Muscle of back (tissue), 11 donors: ENCODE measurements around the gene IFNG. TPM values are rescaled to one million over a fixed set of nuclear protein-coding genes. Genes with fewer than 3 reads are reported as not detected.

Experiments used
- DNase-seq, 3 donors: peaks; one replicate each; pipeline versions ENCODE4 v3.0.0 to v3.0.0-alpha.2; 2013
- polyA plus RNA-seq, 10 donors: library from polyadenylated mRNA; unstranded; fragments of 120-200 nt; gene quantifications; one replicate each; pipeline ENCODE4 v1.2.1, GENCODE V29; 2013; ENCODE audit not compliant: insufficient read length in 10 of 10

Gene IFNG
- polyA plus RNA-seq, 10 donors: 0.20 to 0.94 TPM; not detected in 8

DNA sequence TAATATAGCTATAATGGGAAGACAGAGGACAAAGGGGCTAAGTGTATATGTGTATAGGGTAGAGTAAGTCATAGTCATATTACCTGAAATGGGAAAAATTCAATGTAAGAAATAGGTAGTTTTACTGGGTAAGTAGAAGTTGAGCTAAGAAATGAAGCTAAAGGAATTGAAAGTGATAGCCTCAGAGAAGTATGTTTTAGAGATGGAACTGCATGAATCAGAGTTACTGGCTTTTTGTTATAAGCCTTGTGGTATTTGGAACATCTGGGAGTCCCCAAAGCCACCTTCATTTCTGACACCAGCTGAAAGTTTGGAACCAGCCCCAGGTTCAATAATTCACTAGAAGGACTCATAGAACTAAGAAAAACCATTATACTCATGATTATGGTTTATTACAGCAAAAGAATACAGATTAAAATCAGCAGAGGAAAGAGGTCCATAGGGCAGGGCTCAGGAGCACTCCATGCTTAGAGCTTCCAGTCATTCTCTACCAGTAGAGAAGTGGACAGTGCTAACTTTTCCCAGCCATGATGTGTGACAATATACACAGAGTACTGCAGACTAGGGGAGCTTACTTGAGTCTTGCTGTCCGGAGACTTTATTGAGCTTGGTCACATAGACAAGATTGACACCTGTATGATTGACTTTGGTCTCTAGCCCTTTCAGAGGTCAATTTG lies 9.8 kb upstream of the IFNG start:
- DNase-seq: no peak

DNA sequence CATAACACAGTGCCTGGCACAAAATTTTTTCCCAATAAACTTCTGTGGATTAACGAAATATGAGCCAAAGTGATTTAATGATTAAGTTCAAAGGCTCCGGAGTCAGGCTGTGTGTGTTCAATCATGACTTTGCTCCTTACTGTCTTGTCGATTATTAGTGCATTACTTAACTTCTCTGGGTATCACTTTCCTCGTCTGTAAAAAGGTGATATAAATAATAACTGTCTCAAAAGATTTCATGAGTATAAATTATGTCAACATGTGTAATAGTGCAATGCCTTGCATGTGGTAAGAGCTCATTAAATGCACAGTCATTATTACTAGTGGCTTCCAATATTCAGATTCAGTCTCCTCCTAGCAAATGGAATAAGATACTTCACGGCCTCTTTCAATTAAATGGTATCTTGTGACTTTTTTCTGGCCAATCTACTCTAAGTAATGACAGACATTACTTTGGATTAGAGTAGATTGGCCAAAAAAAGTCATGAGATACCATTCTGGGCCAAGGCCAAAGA lies 6.8 kb upstream of the IFNG start:
- no peak for DNase-seq

DNA sequence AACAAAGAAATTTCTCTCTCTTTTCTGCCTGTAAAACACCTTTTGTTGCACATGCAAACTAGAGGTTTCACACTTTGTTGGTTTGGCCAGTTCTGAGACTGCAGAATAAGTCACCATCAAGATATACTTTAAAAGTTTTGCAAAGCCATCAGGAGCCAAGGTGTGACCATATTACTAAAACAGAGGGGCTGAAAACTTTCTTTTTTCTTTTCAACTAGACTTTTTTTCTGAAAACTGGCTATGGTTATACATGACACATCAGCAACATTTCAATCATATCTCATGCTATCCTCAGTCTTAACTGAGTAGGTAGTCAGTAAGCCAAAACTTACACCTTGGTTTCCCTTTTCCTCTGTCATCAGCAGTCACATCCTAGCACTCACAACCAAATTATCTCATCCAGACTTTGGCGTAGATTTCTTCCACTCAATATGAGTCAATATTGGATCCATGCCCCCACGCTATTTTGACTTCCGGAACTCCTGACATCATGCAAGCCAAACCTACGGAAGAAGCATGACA lies 4.1 kb upstream of the IFNG start:
- no peak for DNase-seq

DNA sequence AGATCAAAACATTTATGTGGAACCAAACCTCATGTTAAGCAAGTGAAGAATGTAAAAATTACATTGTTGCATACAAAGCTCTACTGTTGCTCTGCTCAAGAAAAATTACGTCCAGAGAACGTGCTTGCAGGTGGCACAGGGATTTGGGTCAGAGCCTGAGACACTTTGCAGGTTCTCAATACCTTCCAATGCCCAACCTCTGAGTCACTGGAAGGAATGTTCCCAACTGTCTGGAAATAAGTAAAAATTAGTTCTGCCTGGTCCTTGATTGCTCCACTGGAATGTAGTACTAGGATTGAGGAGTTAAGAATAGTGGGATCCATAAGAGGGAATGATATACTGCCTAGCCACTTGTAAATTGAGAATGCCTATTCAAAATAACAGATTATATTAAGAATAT lies 2.8 kb upstream of the IFNG start:
- no peak for DNase-seq

DNA sequence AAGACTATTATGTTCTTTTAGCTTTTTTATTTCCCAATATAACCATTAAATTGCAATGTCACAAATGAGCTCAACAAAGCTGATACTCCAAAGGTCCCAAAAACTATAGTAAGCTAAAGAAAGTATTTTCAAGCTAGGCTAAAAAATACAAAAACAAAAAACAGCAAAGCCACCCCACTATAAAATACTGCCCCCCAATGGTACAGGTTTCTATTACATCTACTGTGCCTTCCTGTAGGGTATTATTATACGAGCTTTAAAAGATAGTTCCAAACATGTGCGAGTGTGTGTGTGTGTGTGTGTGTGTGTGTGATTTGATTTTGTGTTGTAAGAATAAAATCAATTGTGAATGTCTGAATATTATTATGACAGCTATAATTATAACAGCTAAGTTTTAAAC lies 1.1 kb downstream of the IFNG start:
- no peak for DNase-seq

DNA sequence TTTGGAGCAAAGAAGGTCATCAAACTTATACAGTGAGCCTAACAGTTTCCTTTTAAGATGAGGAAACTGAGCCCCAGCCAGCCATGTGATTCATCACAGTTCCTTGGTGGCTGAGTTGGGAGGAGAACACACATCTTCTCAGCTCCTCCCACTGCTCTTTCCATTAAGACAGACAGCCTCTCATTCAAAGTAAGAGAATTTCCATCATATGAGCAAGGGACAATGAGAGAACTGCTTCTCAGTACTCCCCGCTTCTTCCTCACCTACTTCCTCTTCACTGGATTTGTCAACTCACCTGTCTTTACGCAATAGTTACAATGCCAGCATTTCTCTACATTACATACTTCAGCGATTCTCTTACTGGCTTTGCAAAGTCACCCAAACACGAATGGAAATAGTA lies 2.2 kb downstream of the IFNG start:
- DNase-seq: no peak

DNA sequence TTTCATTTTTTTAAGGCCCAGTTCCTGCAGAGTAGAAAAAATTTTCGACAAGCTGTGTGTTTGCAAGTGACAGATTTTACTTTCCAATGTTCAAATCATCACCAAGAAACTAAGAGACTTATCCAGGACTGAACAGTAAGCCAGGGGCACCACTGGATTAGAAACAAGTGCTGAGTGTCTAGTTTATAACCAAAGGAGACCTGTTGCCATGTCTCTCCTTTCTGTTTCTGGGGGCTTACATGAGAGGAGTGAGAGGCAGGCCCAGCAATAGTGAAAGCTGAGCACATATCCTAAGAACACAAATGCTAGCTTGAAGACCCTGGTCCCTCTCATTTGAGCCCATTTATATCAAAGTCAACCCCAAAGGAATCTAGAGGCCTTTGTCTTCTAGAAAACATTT lies 2.9 kb downstream of the IFNG start:
- no peak for DNase-seq

DNA sequence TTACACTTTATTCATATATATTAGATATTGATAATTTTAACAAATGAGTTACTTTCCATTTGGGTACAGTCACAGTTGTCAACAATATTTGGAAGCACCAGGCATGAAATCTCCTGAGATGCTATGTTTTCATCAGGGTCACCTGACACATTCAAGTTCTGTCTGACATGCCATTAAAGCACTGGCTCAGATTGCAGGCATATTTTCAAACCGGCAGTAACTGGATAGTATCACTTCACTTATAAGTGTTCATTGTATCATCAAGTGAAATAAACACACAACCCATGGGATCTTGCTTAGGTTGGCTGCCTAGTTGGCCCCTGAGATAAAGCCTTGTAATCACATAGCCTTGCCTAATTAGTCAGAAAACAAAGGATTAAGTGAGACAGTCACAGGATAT lies 4.8 kb downstream of the IFNG start:
- no peak for DNase-seq

DNA sequence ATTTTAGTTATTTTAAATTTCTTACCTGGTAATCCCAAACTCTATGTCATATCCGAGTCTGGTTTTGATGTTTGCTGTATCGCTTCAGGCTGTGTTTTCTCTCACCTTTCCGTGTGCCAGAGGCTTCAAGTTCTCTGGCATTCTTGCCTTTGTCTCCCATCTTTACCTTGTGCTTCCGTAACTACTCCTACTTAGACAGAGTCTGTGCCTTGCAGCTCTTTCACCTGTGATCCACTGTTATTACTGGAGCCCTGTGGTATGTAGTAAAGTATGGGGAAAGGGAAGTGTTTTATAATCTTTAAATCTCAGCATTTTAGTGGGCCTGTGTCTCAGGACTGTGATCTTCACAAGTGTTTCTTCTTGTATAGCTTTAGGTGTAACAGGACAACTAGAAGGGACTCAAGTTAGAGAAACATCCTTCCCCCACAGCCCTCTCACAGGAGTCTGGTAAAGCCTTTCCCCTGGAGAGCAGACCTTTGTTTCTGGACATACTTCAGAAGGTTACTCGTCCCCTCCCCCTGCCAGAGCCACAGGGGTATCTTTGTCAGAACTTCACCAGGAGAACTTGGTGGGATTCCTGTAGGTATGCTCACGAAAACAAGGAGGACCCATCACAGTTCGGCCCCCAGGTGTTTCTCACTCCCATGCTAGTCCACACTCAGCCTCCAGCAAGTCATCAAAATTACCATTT lies 11.1 kb downstream of the IFNG start:
- no peak for DNase-seq

DNA sequence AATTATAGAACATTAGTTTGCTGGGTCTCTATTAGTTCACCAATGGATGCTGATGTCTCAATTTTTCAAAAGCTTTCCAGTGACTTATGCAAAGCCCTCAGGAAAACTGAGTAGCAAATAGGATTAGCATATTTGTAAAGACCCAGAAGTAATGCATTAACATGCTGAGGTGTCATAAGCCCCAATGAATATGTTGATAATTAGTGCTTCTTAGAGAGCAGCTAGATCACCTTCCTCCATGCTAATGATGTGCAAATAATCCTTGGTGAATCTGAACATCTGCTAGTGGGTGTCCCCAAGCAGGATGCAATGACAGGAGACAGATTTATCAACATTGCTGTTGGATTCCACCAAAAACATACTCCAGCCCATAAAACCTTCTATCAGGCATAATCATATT lies 19.0 kb downstream of the IFNG start:
- no peak for DNase-seq

DNA sequence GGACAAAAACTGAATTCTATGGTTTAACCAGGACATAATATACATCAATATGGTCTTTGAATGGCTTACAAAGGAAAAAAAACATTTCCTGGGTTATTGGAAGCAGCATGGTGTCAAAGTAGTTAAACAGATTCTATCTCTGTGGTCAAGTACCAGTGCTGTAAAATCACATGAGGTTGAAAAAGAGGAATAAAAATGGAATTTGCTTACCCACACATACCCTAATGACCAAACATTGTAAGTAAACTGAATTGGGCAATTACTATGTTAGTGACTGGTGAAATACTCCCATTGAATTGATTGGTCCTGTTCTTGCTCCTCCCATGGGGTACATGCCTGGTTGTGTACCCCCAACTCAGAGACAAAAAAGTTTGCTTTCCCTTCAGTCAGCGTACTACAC lies 19.6 kb downstream of the IFNG start:
- DNase-seq: no peak

DNA sequence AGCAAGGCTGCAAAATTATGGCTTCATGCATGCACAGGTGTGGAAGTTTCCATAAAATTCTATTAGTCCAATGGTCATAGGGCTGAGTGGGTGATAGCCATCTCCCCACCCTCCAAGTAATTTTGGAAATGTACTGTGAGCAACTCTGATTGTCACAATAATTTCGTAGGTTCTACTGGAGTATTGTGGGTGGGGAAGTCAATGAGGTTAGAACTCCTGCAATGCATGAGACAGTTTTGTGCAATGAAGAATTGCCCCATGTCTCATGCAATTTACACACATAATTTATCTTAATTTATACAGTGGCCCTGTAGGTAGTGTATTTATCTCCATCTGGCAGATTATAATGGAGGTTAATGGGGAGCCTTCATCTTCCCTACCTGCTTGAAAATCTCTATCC lies 20.5 kb downstream of the IFNG start:
- DNase-seq: no peak

DNA sequence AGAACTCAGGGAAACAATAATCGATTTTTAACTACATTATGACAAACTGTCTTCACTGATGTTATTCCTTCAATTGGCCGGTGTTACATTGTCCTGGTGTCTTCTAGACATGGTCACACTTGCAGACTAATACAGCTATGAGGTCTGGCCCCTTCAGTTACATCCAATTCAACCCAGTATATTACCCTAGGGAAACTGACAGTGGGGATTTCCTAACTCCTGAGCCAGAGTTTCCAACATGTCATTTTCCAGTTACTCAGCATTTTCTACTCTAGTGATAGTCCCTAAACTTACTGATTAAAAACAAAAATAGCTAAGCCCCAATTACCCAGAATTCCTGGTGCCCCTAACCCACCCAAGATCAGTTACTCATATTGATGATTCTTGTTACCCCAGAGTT lies 21.1 kb downstream of the IFNG start:
- DNase-seq: no peak

DNA sequence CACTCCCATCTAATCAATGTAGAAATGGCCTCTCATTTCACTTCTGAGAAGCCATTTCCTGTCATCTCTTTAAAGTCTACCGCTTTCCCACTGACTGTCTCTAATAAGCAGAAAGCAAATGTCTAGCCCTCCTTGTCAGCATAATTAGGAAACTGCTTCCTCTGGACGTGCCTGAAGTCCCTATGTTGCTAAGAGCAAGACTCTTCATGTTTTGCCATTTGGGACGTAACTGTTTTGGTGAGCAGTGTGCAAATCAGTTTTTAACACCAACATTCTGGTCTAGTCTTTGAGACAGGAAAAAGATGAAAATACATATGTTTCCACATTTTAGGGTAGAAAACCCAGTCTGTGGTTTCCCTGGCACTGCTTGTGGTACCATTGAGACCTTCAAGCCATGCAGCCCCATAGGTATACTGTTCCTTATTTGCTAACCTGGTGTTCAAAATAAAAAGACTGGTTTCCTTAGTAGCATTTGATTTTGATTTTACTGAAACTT lies 22.2 kb downstream of the IFNG start:
- DNase-seq: no peak

DNA sequence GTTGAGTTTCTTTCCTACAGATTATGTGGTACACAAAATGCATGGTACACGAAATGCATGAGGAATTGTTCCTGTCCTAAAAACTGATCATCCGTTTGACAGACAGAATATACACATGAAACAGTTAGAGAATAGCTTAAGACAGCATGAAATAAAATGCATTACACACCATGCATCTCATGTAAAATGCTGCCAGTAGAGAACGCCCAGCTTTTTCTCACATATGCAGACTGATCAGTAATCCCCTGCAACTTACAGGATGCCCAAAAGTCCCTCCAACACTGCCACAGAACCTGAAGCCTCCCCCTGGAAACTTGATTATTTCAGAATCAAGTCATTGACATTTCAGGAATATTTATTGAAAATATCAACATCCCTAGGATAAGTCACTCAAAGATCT lies 24.0 kb downstream of the IFNG start:
- no peak for DNase-seq

DNA sequence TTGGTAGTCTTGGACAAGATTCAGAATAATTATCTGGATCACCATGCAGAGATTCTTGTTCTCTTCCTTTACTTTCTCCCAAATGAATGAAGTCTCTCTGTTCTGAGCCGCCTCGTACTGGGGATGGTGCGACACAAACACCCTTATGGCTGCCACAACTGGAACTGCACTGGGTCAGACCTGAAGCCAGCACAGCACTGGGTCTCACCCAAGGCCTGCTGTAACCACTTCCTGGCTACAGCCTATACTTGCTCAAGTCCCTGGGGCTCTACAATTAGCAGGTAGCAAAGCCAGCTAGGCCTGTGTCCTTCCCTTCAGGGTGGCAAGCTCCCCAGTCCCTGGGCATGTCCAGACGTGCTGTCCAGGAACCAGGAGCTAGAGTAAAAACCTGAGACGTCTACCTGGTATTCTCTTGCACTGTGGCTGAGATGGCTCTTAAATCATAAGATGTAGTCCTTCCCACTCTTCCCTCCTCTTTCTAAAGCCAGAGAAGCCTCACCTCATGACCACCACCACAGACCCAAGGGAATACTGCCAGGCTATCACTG lies 27.6 kb downstream of the IFNG start:
- no peak for DNase-seq

DNA sequence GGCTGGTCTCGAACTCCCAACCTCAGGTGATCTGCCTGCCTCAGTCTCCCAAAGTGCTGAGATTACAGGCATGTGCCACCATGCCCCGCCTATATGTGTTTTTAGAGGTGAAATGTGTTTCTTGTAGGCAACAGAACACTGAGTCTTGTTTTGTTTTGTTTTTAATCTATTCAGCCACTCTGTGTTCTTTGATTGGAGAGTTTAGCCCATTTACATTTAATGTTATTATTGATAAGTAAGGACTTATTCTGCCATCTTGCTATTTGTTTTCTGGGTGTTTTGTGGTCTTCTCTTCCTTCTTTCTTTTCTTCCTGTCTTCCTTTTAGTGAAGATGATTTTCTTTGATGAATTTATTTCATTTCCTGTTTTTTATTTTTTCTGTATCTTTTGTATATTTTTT lies 29.6 kb downstream of the IFNG start:
- no peak for DNase-seq

DNA sequence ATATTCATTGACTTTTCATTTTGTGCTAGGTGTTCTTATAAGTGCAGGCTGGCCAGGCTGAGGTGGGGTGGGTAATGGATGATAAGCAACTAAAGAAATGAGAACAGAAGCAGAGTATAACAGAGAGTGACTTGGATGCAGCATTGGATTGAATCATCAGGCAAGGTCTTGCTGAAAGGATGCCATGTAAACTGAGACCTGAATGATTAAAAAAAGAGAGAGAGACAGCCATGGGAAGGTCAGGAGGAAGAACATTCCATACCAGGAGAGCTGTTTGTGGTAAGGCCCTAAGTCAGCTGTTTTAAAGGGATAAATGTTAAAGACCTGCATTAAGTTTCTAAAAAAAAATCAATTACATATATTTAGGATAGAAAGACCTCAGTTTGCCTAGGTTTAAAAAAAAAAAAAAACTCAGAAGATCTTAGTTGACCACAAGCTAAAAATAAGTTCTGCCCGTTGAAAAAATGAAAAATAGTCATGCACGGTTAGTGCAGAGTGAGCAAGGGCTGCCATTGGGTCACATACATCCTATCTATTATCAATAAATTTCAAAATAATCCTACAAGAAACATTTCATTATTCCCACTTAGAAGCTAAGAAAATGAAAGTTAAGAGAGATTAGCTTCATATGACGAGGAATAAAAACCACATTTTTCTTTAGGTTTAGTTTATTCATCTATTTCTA lies 37.2 kb downstream of the IFNG start:
- no peak for DNase-seq

DNA sequence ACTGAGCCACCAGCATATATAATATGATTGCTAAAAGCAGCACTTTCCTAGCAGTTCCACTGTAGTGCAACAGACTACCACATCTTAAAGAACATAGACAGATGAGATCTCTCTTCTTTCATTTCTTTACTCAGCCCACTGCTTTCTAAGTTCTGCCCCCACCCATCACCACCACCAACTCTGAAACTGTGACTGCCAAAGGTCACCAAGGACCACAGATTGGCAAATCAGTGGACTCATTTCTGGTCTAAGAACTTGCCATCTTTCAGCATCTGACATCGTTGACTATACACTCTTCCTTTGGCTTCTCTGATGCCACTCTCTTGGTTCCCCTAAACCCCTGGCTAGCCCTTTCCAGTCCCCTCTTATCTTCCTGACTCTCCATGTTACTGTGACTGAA lies 38.4 kb downstream of the IFNG start:
- no peak for DNase-seq

DNA sequence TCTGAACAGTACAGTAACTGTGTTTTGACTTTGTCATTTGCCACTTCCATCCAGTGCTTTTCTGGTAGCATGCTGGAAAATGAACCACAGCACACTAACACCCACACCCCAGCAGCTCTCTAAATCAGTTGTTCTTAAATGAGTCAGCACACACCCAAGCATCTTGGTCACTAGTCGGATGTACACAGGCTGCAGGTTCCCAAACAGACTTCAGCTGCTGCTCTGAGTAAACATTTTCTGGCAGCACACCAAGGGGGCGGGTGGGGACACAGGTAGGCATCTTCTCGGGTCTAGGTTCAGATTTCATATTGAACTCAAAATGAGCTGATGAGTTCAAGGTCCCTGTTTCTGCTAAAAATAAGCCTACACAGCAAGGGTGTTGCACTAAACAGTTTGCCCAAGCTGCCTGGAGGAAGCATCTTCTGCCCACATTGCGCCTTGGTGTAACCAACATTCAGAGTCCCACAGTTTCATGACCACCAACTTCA lies 39.8 kb downstream of the IFNG start:
- no peak for DNase-seq

DNA sequence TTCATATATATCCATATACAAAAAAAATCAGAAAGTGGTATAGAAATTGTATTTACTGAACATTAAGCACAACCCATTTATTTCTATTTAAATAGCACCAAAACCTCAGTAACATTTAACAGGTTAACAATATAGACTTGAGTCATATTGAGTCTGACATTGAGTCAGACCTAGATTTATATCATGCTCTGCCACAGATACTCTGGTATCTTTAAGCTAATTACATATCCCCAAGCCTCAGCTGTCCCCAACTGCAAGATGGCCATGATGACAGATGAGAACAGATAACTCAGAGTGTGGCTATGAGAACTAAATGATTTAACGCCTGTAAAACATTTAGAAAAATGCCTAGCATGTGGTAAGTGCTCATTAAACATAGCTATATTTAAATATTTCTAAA lies 40.3 kb downstream of the IFNG start:
- no peak for DNase-seq

DNA sequence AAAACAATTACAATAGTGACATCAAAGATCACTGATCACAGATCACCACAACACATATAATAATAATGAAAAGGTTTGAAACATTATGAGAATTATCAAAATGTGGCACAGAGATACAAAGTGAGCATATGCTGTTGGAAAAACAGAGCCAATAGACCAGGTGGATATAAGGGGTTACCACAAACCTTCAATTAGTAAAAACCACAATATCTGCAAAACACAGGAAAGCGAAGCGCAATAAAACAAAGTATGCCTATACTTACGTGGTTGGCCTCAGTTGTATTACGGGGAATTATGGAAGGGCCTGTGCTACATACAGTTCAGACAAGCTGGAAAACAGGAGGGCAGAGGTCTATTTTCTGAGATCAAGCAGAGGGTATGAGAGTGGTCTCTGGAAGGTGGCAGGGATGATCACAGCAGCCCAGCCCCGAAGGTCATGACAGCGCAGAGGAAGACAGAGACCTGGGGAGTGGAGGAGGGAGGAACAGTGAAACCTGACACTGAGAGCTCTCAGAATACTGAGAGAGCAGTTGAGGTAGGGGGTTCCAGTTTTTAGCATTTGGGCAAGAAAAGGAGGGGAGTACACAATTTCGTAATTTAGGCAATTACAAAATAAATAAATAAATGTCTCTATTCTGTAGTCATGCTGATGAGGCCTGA lies 41.3 kb downstream of the IFNG start:
- no peak for DNase-seq
